Measurements from ENCODE around the gene AKTIP.
"Not testable (repeated sequence)": the region's sequence is repeated elsewhere in the genome, so short reads cannot be mapped to it uniquely, and the experiment has no call there.

The AKTIP gene

GRCh38 chr16:53502331-53503269, at the start of gene AKTIP:
Gene AKTIP, minus strand, starts transcription at chr16:53503209. Its CDS starts 2,950 bp downstream, at chr16:53500259.
- DNase-seq, result peak in 1 of 2 experiments; percentile 61

GRCh38 chr16:53549970-53550690, 47.1 kb upstream of the AKTIP start:
- DNase-seq, result peak; percentile 68 to 89

GRCh38 chr16:53546988-53547391, 44.0 kb upstream of the AKTIP start:
- no peak for DNase-seq

- no peak for DNase-seq
Observed at GRCh38 chr16:53545433-53545832, 42.4 kb upstream of the AKTIP start.

GRCh38 chr16:53542283-53542682, 39.3 kb upstream of the AKTIP start:
- DNase-seq, result no peak

GRCh38 chr16:53541326-53541725, 38.3 kb upstream of the AKTIP start:
- DNase-seq, result no peak

- not testable (repeated sequence) for DNase-seq
Observed at GRCh38 chr16:53539759-53540718, 37.0 kb upstream of the AKTIP start.

GRCh38 chr16:53539346-53539745, 36.3 kb upstream of the AKTIP start:
- not testable (repeated sequence) for DNase-seq

GRCh38 chr16:53537626-53538025, 34.6 kb upstream of the AKTIP start:
- peak in 1 of 2 experiments; percentile 16 for DNase-seq

- DNase-seq, result no peak
Observed at GRCh38 chr16:53534206-53534605, 31.2 kb upstream of the AKTIP start.

GRCh38 chr16:53530741-53531140, 27.7 kb upstream of the AKTIP start:
- no peak for DNase-seq

GRCh38 chr16:53530046-53530445, 27.0 kb upstream of the AKTIP start:
- peak in 1 of 2 experiments; percentile 42 for DNase-seq

- peak in 1 of 2 experiments; percentile 24 for DNase-seq
Observed at GRCh38 chr16:53529513-53529912, 26.5 kb upstream of the AKTIP start.

GRCh38 chr16:53528797-53529196, 25.8 kb upstream of the AKTIP start:
- no peak for DNase-seq

GRCh38 chr16:53523971-53524548, 21.1 kb upstream of the AKTIP start:
- no peak for DNase-seq

GRCh38 chr16:53523126-53523804, 20.3 kb upstream of the AKTIP start:
- DNase-seq, result no peak

- DNase-seq, result no peak
Observed at GRCh38 chr16:53519417-53520091, 16.5 kb upstream of the AKTIP start.

- DNase-seq, result no peak
Observed at GRCh38 chr16:53518550-53519416, 15.8 kb upstream of the AKTIP start.

- DNase-seq, result no peak
Observed at GRCh38 chr16:53517851-53518250, 14.8 kb upstream of the AKTIP start.

GRCh38 chr16:53515811-53516210, 12.8 kb upstream of the AKTIP start:
- DNase-seq, result no peak
